ENCODE data around the gene PLCB1.

- no peak for TF ChIP-seq DPF2 (IDR thresholded peaks at IDR 0.05)
- no peak for TF ChIP-seq NR2C2 (IDR thresholded peaks at IDR 0.05; ENCODE audit: borderline replicate concordance, control insufficient read depth, insufficient read length, low read depth)
- no peak for TF ChIP-seq ESRRA (IDR thresholded peaks at IDR 0.05; ENCODE audit: low read length)
- no peak for TF ChIP-seq RCOR1 (conservative IDR thresholded peaks at IDR 0.05; ENCODE audit: low read depth, low read length)
- TF ChIP-seq CHD2 (IDR thresholded peaks at IDR 0.05; ENCODE audit: borderline replicate concordance, low read depth, low read length): no peak
- TF ChIP-seq CTCF (IDR thresholded peaks at IDR 0.05 in 2 of 3, conservative IDR thresholded peaks at IDR 0.05 in 1 of 3; ENCODE audit: control insufficient read depth in 2 of 3, extremely low read depth in 1 of 3, insufficient read depth in 1 of 3, low read depth in 3 of 3, low read length in 3 of 3): no peak
- no peak for TF ChIP-seq SUPT20H (IDR thresholded peaks at IDR 0.05; ENCODE audit: borderline replicate concordance, control insufficient read depth, low read depth, low read length)
- no peak for TF ChIP-seq ATF3 (IDR thresholded peaks at IDR 0.05; ENCODE audit: borderline replicate concordance, extremely low read depth, low read depth, low read length)
- no peak for TF ChIP-seq ZBTB33 (IDR thresholded peaks at IDR 0.05)
- TF ChIP-seq BCL3 (IDR thresholded peaks at IDR 0.05; ENCODE audit: borderline replicate concordance, insufficient read depth, low read depth, low read length, poor library complexity, severe bottlenecking): no peak
- no peak for TF ChIP-seq USF2 (IDR thresholded peaks at IDR 0.05; ENCODE audit: borderline replicate concordance, low read depth, low read length)
Observed at GRCh38 chr20:8507231-8507630, 375.2 kb downstream of the PLCB1 start.
